Stimulated activated CD4-positive, alpha-beta T cell treated with anti-CD3 and anti-CD28 coated beads, TNF-alpha, amount 100 ng/mL, for 48 hours (primary cell): Measurements from ENCODE around the gene DNAAF2.

Source experiments
- DNase-seq, 3 donors: peaks; one replicate each; pipeline ENCODE4 v3.0.0-alpha.2; 2020; ENCODE audit warnings: low read depth in 3 of 3

Gene DNAAF2

GRCh38 chr14:49584058-49584457, 51.0 kb downstream of the DNAAF2 start:
- no peak for DNase-seq

- DNase-seq = no peak
Measured at GRCh38 chr14:49583629-49584028, 51.4 kb downstream of the DNAAF2 start.

- no peak for DNase-seq
Measured at GRCh38 chr14:49582113-49582977, 52.7 kb downstream of the DNAAF2 start.

GRCh38 chr14:49581209-49582112, 53.6 kb downstream of the DNAAF2 start:
- no peak for DNase-seq

- no peak for DNase-seq
Measured at GRCh38 chr14:49579841-49580240, 55.2 kb downstream of the DNAAF2 start.

- no peak for DNase-seq
Measured at GRCh38 chr14:49578141-49578540, 56.9 kb downstream of the DNAAF2 start.
